Stomach (tissue), 9 donors: ENCODE data around the gene NEK10. TPM values are rescaled to one million over a fixed set of nuclear protein-coding genes. Genes with fewer than 3 reads are reported as not detected.

ENCODE experiments used
- DNase-seq, 2 donors: peaks; one replicate each; pipeline versions ENCODE4 v3.0.0 to v3.0.0-alpha.2; 2013 to 2019
- H3K27ac ChIP-seq, 5 donors: fragments of 200-600 bp in 4 of 5; sonication (generic) in 4 of 5; one replicate each; pipeline ENCODE4 v1.5.1; 2013 to 2019; ENCODE audit warnings: mild to moderate bottlenecking in 1 of 5, moderate library complexity in 1 of 5
- H3K27me3 ChIP-seq, 3 donors: fragments of 200-600 bp; sonication (generic); one replicate each; pipeline ENCODE4 v1.5.1; 2017 to 2019; ENCODE audit warnings: mixed run types in 1 of 3
- H3K36me3 ChIP-seq, 4 donors: fragments of 200-600 bp; sonication (generic); 1 replicate in 3 of 4; 2 replicates in 1 of 4; pipeline ENCODE4 v1.5.1; 2016 to 2019
- H3K4me1 ChIP-seq, 4 donors: fragments of 200-600 bp; sonication (generic); one replicate each; pipeline ENCODE4 v1.5.1; 2016 to 2019
- H3K4me3 ChIP-seq, 4 donors: fragments of 200-600 bp; sonication (generic) in 3 of 4; one replicate each; pipeline ENCODE4 v1.5.1; 2016 to 2019; ENCODE audit warnings: mild to moderate bottlenecking in 1 of 4
- H3K9me3 ChIP-seq, 4 donors: fragments of 200-600 bp; sonication (generic); one replicate each; pipeline ENCODE4 v1.5.1; 2016 to 2019
- CTCF ChIP-seq, 7 experiments: fragments of 450-650 bp in 4 of 7; fragments of 200-600 bp in 3 of 7; sonication (generic) in 3 of 7; IDR thresholded peaks; one replicate each; pipeline ENCODE4 v1.5.1; 2016 to 2019; ENCODE audit warnings: antibody characterized with exemption in 7 of 7, control low read depth in 2 of 7, mild to moderate bottlenecking in 1 of 7
- EP300 ChIP-seq: sonication (generic); formaldehyde crosslinking; IDR thresholded peaks from one replicate; pipeline ENCODE4 v1.6.1; 2017; ENCODE audit warnings: antibody characterized with exemption
- POLR2A ChIP-seq, 4 donors: fragments of 450-650 bp; IDR thresholded peaks; one replicate each; pipeline ENCODE4 v1.6.1; 2016; ENCODE audit warnings: antibody characterized with exemption in 4 of 4, control low read depth in 2 of 4, mild to moderate bottlenecking in 1 of 4, moderate library complexity in 1 of 4
- POLR2AphosphoS5 ChIP-seq, 3 donors: sonication (generic); formaldehyde crosslinking; IDR thresholded peaks; one replicate each; pipeline ENCODE4 v1.6.1; 2016; ENCODE audit warnings: antibody characterized with exemption in 3 of 3
- WGBS, 5 donors: extraction: QIAGEN DNeasy Blood & Tissue Kit in 3 of 5; methylation state at CpG; one replicate each; pipeline versions ENCODE4 v1.1.5 to v1.1.7; 2013 to 2018; 5-methylcytosine and 5-hydroxymethylcytosine counted together
- intact Hi-C: fragments of 100-400 bp; cut with DNase I; formaldehyde crosslinking; loops from one replicate; pipeline ENCODE4 v1.15.1; 2023; ENCODE audit warnings: low total_unique reads
- polyA plus RNA-seq, 3 donors: library from polyadenylated mRNA; stranded (reverse); fragments of 200-250 nt; gene quantifications; one replicate each; pipeline ENCODE4 v1.2.3, GENCODE V29; 2013
- total RNA-seq, 5 donors: library from RNA; depleted of rRNA; stranded (reverse); fragments of >200 nt; gene quantifications; one replicate each; pipeline versions ENCODE4 v1.1.0 to v1.2.3, GENCODE V29; 2014 to 2016
- donor health status: healthy with polysubstance abuse.
- donor health status: Bipolar disorder and iron deficiency.
- donor health status: healthy.

The NEK10 gene
- total and polyA plus RNA-seq, 8 donors, result 0.61 to 14.3 (median 1.2) TPM; not detected in 3

DNA sequence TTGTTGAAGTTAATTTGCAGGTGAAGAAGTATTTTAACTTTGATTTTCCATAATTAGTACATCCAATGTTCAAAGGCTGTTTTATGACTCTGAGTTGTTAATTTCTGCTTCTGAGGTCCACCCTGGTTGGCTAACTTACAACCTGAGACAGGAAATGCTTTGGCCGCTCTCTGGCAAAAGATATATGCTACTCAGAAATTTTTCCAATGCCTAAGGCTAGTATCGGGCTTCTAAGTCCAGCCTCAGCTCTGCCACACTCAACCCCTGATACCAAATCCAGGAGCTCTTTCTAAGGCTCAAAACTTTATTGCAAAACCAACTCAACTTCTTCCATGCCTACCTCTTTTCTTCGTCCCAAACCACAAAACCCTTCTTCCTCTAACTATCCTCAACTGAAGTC is 192.9 kb downstream of the NEK10 start:
- Histone ChIP-seq H3K4me1 (no peaks in the 10 kb centered on the region), H3K36me3 (no peaks in the 10 kb centered on the region), H3K4me3 (no peak overlapping the region), H3K27ac (no peak overlapping the region), H3K9me3 (no peaks in the 10 kb centered on the region), H3K27me3 (no peaks in the 10 kb centered on the region)
- intact Hi-C loops, result no loop called here
- no peak for DNase-seq
- no peak for TF ChIP-seq CTCF (IDR thresholded peaks at IDR 0.05)
- 77 to 92% (median 84%) methylated on average over 3 of the region's 3 CpGs for WGBS, 5 donors

DNA sequence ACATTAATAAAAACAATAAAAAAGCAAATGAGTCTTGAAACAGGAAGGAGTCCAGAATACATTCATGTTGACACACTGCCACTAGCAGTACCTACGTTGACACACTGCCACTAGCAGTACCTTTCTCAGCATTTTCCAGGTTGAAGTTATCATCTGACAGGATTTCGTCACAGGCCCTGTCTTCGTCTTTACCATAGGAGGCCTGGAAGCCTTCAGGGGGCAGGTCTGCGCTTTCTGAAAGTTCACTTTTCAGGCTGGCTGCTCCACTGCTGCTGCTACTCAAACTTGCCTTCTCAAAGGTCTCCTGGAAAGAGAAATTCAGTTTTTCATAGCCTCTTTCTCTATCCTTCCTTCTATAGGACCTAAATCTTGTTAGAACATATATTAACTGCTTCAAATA is 194.7 kb downstream of the NEK10 start:
- no peaks in the 10 kb centered on the region for H3K27me3 ChIP-seq
- DNase-seq, result no peak
- intact Hi-C loops, result no loop called here
- no peaks in the 10 kb centered on the region for H3K9me3 ChIP-seq
- no peaks in the 10 kb centered on the region for H3K36me3 ChIP-seq
- no peak overlapping the region for H3K27ac ChIP-seq
- TF ChIP-seq CTCF (IDR thresholded peaks at IDR 0.05), result no peak
- TF ChIP-seq POLR2AphosphoS5 (IDR thresholded peaks at IDR 0.05), result no peak
- TF ChIP-seq POLR2A (IDR thresholded peaks at IDR 0.05), result no peak
- no peak for TF ChIP-seq EP300
- no peak overlapping the region for H3K4me3 ChIP-seq
- H3K4me1 ChIP-seq, result no peaks in the 10 kb centered on the region
- WGBS, 5 donors, result 66 to 78% (median 69%) methylated on average over 4 of the region's 4 CpGs

GRCh38 chr3:27171113-27171512 is 198.1 kb downstream of the NEK10 start:
- no peak for TF ChIP-seq CTCF (IDR thresholded peaks at IDR 0.05)
- H3K4me1 ChIP-seq, result no peaks in the 10 kb centered on the region
- H3K36me3 ChIP-seq, result no peaks in the 10 kb centered on the region
- H3K4me3 ChIP-seq, result no peak overlapping the region
- intact Hi-C loops, result no loop called here
- no peaks in the 10 kb centered on the region for H3K9me3 ChIP-seq
- no peak overlapping the region for H3K27ac ChIP-seq
- no peak for DNase-seq
- no peaks in the 10 kb centered on the region for H3K27me3 ChIP-seq
- WGBS, 5 donors, result 87 to 92% (median 89%) methylated on average over 2 of the region's 2 CpGs

GRCh38 chr3:27166888-27167287 is 202.3 kb downstream of the NEK10 start:
- H3K36me3 ChIP-seq, result no peaks in the 10 kb centered on the region
- H3K4me1 ChIP-seq, result no peaks in the 10 kb centered on the region
- no peak for TF ChIP-seq CTCF (IDR thresholded peaks at IDR 0.05)
- TF ChIP-seq POLR2AphosphoS5 (IDR thresholded peaks at IDR 0.05), result no peak
- TF ChIP-seq POLR2A (IDR thresholded peaks at IDR 0.05), result no peak
- no peak for TF ChIP-seq EP300
- no peaks in the 10 kb centered on the region for H3K9me3 ChIP-seq
- no peak for DNase-seq
- H3K27ac ChIP-seq, result no peak overlapping the region
- 57 to 62% (median 61%) methylated on average over 3 of the region's 3 CpGs for WGBS, 5 donors
- H3K4me3 ChIP-seq, result no peak overlapping the region
- no peaks in the 10 kb centered on the region for H3K27me3 ChIP-seq
- intact Hi-C loops, result no loop called here

- Histone ChIP-seq H3K27me3 (no peaks in the 10 kb centered on the region), H3K9me3 (no peaks in the 10 kb centered on the region), H3K36me3 (no peaks in the 10 kb centered on the region), H3K4me3 (no peak overlapping the region), H3K27ac (no peak overlapping the region), H3K4me1 (no peaks in the 10 kb centered on the region)
- no peak for DNase-seq
- 58 to 82% (median 77%) methylated on average over 2 of the region's 2 CpGs for WGBS, 5 donors
- TF ChIP-seq POLR2AphosphoS5 (IDR thresholded peaks at IDR 0.05) (no peak), CTCF (IDR thresholded peaks at IDR 0.05) (no peak), EP300 (no peak), POLR2A (IDR thresholded peaks at IDR 0.05) (no peak)
- intact Hi-C loops, result no loop called here
Observed at GRCh38 chr3:27165321-27165721, 203.9 kb downstream of the NEK10 start.
